IgD-negative memory B cell (primary cell): Measurements from ENCODE around the gene SMIM5. TPM values are rescaled to one million over a fixed set of nuclear protein-coding genes. Genes with fewer than 3 reads are reported as not detected.

Experiments used
- H3K27ac Mint-ChIP-seq, 3 donors: one replicate each; pipeline ENCODE4 v1.8.0; 2020 to 2022; ENCODE audit warnings: mild to moderate bottlenecking in 3 of 3, mixed read lengths in 3 of 3, moderate library complexity in 1 of 3
- H3K27me3 Mint-ChIP-seq: one replicate; pipeline ENCODE4 v1.8.0; 2021; ENCODE audit warnings: mixed read lengths
- H3K36me3 Mint-ChIP-seq: one replicate; pipeline ENCODE4 v1.8.0; 2020; ENCODE audit warnings: mild to moderate bottlenecking, mixed read lengths
- H3K4me1 Mint-ChIP-seq, 3 donors: one replicate each; pipeline ENCODE4 v1.8.0; 2020 to 2022; ENCODE audit warnings: mixed read lengths in 3 of 3, mild to moderate bottlenecking in 1 of 3
- H3K4me3 Mint-ChIP-seq, 4 donors: one replicate each; pipeline ENCODE4 v1.8.0; 2020 to 2022; ENCODE audit warnings: mild to moderate bottlenecking in 4 of 4, mixed read lengths in 4 of 4, moderate library complexity in 3 of 4
- H3K9me3 Mint-ChIP-seq, 3 donors: one replicate each; pipeline ENCODE4 v1.8.0; 2020 to 2021; ENCODE audit warnings: mixed read lengths in 3 of 3, mild to moderate bottlenecking in 1 of 3
- polyA plus RNA-seq: library from polyadenylated mRNA; unstranded; fragments of 300-500 nt; fragmentation: Illumina TruSeq; gene quantifications from one replicate; pipeline ENCODE4 v1.2.3, GENCODE V29; 2021

The SMIM5 gene
- polyA plus RNA-seq, 1 donor from 2014 or later: 0.36 TPM

DNA sequence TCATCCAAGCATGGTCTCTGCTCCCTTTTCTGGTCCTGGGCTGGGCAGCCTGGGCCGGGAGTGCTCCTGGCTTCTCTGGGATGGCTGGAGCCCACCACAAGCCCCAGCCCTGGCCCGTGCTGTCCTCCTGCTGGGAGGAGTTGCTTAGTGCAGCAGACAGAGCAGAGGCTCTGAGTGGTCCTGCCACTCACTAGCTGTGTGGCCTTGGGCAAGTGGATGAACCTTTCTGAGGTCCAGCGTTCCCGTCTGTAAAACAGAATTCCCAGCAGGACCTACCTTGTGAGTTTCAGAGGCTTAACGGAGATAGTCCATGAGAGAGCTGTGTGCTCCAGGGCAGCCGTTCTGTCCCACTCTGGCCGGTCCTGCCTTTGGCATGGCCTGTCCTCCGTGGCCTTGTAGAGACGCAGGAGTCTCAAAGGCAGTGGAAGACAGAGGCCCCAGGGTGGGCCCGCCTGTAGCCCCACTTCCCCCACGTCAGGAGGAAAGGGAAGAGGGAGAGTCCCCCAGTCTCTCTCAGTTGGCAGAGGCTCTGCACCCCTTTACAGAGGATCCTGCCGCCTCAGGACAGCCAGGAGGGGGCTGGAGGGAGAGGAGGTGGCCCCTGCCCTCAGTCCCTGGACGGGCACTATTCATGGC lies 37.8 kb upstream of the SMIM5 start:
- no peak overlapping the region for H3K27ac Mint-ChIP-seq
- no peak overlapping the region for H3K4me3 Mint-ChIP-seq
- no peaks in the 10 kb centered on the region for H3K36me3 Mint-ChIP-seq

DNA sequence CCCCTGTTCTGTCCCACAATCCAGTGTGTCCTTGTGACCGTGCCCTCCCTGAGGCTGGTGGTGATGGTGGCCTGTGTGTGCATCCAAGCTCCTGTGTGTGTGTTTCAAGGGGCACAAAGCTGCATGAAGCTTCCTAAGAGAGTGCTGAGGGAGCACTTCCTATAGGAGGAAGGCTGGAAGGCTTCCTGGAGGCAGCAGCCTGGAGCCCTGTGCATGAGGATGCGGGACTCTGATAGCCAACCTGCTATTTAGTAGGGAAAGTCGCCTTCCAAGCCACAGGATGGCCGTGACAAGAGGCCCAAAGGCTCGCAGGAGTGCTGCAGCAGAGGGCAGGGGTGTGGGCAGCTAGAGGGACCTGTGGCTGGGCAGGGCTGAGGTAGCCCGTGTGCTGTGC lies 37.3 kb upstream of the SMIM5 start:
- no peak overlapping the region for H3K4me3 Mint-ChIP-seq
- H3K4me1 Mint-ChIP-seq: peaks cover 0 to 4% (median 3%) of the 10 kb centered on the region in 3 donors
- H3K36me3 Mint-ChIP-seq: no peaks in the 10 kb centered on the region
- no peak overlapping the region for H3K27ac Mint-ChIP-seq
- H3K9me3 Mint-ChIP-seq: no peaks in the 10 kb centered on the region
- H3K27me3 Mint-ChIP-seq: no peaks in the 10 kb centered on the region

More for the DNA sequence above, 37.8 kb upstream of the SMIM5 start:
- Mint-ChIP-seq H3K4me1 (peaks cover 1 to 6% (median 6%) of the 10 kb centered on the region in 3 donors), H3K27me3 (no peaks in the 10 kb centered on the region), H3K9me3 (no peaks in the 10 kb centered on the region)

DNA sequence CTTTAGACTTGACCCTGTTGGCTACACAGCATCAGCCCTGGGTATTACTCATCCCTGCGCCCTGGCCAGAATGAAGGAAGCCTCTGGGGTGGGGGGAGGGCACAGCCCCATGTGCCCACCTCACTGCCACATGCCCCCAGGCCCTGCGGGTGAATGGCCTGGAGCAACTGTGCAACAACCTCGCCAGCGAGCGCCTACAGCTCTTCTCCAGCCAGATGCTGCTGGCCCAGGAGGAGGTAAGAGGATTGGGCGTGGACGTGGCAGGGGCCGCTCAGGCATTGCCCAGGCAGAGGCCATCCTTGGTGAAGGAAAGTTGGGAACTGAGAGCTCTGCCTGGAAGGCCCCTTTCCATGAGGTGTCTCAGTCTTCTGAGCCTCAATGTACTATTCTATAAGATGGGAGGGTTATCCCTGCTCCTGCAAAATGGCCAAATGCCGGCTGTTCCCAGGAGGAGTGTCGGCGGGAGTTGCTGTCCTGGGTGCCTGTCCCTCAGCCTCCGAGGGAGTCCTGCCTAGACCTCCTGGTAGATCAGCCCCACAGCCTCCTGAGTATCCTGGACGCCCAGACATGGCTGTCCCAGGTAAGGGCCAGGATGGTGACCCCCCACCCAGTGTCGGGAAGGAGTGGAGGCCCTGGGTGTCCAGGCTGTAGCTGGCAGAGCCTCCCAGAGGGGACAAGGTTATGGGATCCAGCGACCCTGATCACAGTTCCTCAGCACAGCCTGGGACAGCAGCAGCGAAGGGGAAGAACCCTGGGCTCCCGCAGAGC lies 36.7 kb upstream of the SMIM5 start:
- no peaks in the 10 kb centered on the region for H3K27me3 Mint-ChIP-seq
- H3K4me3 Mint-ChIP-seq: no peak overlapping the region
- H3K4me1 Mint-ChIP-seq: peaks cover 0 to 3% (median 2%) of the 10 kb centered on the region in 3 donors
- no peaks in the 10 kb centered on the region for H3K9me3 Mint-ChIP-seq
- H3K36me3 Mint-ChIP-seq: no peaks in the 10 kb centered on the region
- no peak overlapping the region for H3K27ac Mint-ChIP-seq

DNA sequence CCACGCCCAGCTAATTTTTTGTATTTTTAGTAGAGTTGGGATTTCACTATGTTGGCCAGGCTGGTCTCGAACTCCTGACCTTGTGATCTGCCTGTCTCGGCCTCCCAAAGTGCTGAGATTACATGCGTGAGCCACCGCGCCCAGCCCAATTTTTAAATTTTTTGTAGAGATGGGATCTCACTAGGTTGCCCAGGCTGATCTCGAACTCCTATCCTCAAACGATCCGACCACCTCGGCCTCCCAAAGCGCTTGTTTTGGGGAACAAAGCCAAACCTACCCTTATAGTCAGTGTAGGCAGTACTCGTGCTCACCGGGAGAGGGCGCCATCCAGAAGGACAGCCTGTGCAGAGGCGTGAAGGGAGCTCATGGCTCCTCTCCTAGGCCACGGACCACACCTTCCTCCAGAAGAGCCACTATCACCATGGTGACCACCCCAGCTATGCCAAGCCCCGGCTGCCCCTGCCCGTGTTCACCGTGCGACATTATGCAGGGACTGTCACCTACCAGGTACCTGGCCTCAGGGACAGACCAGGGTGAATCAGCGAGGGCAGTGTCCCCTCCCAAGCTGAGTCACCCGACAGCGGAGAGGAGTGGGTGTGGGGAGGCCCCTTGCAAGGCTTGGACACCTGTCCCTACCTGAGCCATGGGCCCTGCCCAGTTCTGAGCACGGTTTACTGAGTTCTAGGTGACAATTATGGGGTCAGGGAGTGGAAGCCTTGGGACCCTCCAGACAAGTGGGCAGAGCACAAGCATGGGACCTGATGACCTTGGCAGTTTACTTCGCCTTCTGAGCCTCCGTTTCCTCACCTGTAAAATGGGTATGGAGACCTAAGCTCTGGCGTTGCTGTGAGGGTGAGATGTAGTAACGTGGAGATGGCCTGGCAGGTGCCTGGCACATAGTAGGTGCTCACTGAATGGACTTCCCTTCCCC lies 31.9 kb upstream of the SMIM5 start:
- H3K4me1 Mint-ChIP-seq: peaks cover 0 to 3% (median 2%) of the 10 kb centered on the region in 3 donors
- no peaks in the 10 kb centered on the region for H3K9me3 Mint-ChIP-seq
- H3K36me3 Mint-ChIP-seq: no peaks in the 10 kb centered on the region
- H3K4me3 Mint-ChIP-seq: peak overlapping the region in 1 of 4 donors; percentile 51
- H3K27me3 Mint-ChIP-seq: no peaks in the 10 kb centered on the region
- peak overlapping the region in 1 of 3 donors; percentile 28 for H3K27ac Mint-ChIP-seq

DNA sequence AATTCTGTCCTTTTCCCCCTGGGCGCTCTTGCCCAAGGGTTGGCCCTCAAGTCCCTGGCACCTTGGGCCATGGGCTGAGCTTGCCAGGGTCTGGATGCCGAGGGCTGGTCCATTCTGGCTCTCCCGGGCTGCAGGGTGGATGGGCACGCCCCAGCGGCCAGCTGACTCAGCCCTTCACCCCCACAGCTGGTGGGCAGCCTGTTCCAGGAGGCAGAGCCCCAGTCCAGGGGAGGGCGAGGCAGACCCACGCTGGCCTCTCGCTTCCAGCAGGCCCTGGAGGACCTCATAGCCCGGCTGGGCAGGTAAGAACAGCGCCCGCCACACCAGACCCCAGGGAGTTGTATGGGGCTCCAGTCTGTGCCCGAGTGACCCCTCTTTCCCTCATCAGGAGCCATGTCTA lies 30.6 kb upstream of the SMIM5 start:
- Mint-ChIP-seq H3K36me3 (no peaks in the 10 kb centered on the region), H3K27me3 (no peaks in the 10 kb centered on the region), H3K9me3 (no peaks in the 10 kb centered on the region), H3K27ac (no peak overlapping the region), H3K4me3 (no peak overlapping the region), H3K4me1 (peaks cover 0 to 3% (median 2%) of the 10 kb centered on the region in 3 donors)

DNA sequence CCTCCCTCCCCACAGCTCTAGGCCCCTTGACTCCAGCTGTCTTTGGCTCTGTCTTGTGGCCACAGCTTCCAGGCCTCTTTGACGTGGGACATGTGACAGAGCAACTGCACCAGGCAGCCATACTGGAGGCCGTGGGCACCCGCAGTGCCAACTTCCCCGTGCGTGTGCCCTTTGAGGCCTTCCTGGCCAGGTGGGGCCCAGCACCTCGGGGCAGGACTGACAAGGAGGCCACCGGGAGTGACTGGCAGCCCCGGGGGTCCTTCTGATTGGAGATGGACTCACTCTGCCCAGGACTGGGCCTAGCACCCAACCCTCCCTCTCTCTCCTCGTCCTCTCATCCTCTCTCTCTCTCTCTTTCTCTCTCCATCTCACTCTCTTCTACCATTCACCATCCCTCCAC lies 30.1 kb upstream of the SMIM5 start:
- H3K27ac Mint-ChIP-seq: no peak overlapping the region
- H3K27me3 Mint-ChIP-seq: no peaks in the 10 kb centered on the region
- no peaks in the 10 kb centered on the region for H3K36me3 Mint-ChIP-seq
- no peak overlapping the region for H3K4me3 Mint-ChIP-seq
- peaks cover 0 to 3% (median 2%) of the 10 kb centered on the region in 3 donors for H3K4me1 Mint-ChIP-seq
- no peaks in the 10 kb centered on the region for H3K9me3 Mint-ChIP-seq

DNA sequence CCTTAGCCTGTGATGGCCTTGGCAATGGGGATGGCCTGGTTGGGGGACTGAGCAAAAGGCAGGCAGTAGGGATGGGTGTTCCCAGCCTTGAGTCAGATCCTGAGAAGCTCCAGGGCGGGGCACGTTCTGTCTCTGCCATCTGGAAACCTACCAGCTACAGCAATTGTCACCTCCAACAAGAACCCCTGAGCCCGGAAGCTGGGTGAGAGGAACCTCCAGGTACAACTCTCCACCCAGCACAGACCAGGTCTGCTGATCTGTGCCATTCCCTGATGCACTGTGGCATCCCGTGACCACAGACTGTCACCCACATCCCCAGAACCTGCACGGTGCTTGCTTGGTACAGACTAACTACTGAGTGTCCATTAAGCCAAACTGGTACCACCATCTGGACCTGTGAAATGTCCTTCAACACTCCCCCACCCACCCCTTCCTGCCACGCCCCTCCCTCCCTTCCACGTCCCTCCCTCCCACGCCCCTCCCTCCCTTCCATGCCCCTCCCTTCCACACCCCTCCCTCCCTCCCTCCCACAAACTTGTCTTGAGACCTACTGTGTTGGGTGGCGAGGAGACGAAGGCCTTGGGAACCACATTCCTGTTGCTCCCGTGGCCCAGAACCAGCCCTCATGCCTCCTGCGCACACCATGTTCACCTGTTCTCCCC lies 29.1 kb upstream of the SMIM5 start:
- H3K9me3 Mint-ChIP-seq: no peaks in the 10 kb centered on the region
- peaks cover 0 to 2% (median 2%) of the 10 kb centered on the region in 3 donors for H3K4me1 Mint-ChIP-seq
- H3K36me3 Mint-ChIP-seq: no peaks in the 10 kb centered on the region
- no peak overlapping the region for H3K27ac Mint-ChIP-seq
- no peak overlapping the region for H3K4me3 Mint-ChIP-seq
- no peaks in the 10 kb centered on the region for H3K27me3 Mint-ChIP-seq

DNA sequence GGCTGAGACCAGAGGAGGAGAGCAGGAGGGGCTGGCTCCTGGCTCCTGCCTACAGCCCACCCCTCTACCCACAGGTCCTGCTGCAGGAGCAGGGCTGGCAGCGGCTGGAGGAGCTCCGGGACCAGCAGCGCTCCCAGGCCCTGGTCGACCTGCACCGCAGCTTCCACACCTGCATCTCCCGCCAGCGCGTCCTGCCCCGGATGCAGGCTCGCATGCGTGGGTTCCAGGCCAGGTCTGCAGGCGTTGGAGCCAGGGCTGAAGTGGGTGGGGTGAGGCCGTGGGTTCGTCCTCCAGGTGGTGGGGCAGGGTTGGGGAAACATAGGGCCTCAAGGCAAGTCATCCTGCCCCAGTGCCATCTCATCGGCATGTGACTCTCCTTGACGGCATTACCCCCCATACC lies 27.4 kb upstream of the SMIM5 start:
- Mint-ChIP-seq H3K27me3 (no peaks in the 10 kb centered on the region), H3K9me3 (no peaks in the 10 kb centered on the region), H3K36me3 (no peaks in the 10 kb centered on the region), H3K4me1 (peaks cover 0 to 2% (median 2%) of the 10 kb centered on the region in 3 donors), H3K4me3 (no peak overlapping the region), H3K27ac (no peak overlapping the region)

DNA sequence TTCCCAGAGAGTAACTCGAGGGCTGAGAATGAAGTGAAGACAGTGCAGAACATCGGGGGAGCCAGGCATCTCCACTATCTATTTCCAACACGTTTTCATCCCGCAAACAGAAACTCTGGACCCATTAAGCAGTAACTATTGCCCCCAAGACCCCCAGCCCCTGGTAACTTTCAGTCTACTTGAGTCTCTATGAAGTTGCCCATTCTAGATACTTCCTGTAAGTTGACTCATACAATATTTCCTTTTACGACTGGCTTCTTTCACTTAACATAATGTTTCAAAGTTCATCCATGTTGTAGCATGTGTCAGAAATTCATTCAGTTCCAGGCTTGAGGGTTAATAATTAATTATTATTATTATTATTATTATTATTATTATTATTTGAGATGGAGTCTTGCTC lies 26.1 kb upstream of the SMIM5 start:
- no peaks in the 10 kb centered on the region for H3K36me3 Mint-ChIP-seq
- H3K27ac Mint-ChIP-seq: peak overlapping the region in 1 of 3 donors; percentile 39
- no peaks in the 10 kb centered on the region for H3K9me3 Mint-ChIP-seq
- H3K4me1 Mint-ChIP-seq: no peaks in the 10 kb centered on the region
- H3K4me3 Mint-ChIP-seq: no peak overlapping the region
- no peaks in the 10 kb centered on the region for H3K27me3 Mint-ChIP-seq

DNA sequence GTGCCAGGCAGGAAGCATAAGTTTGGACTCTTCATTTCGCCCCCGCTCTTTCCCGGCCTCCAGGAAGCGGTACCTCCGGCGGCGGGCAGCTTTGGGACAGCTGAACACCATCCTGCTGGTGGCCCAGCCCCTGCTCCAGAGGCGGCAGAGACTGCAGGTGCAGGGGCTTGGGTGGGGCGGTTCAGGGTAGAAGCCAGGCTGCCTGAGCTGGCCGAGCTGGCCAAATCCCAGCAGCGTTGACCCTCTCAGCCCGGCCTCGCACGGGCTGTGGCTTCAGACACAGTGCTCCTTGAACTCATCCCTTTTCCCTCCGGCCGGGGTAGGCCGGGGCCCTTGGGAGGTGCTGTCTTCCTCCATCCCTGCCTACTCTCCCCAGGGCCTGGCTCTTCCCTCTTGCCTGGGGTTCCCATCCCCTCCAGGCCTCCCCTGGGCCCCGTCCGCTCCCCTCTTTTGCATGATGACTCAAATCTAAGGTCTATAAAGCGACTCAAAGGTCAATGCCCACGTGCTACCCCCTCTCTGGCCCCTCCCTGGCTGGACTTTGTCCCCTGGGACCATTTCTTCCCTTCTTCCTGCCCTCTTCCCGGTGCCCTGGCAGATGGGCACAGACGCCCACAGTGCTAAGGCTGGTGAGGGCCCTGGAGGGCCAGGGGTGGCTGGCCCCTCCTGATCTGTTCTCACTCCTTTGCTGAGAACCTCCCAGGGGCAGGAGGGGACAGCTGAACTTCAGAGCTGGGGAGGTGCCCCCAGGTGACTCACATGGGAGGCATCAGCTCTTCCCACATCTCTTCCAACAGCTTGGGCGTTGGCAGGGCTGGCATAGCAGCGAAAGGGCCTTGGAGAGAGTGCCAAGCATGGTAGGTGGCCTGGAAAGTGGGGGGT lies 22.9 kb upstream of the SMIM5 start:
- Mint-ChIP-seq H3K9me3 (no peaks in the 10 kb centered on the region), H3K4me1 (no peaks in the 10 kb centered on the region), H3K27me3 (no peaks in the 10 kb centered on the region), H3K36me3 (no peaks in the 10 kb centered on the region), H3K27ac (peak overlapping the region in 1 of 3 donors; percentile 57), H3K4me3 (no peak overlapping the region)

DNA sequence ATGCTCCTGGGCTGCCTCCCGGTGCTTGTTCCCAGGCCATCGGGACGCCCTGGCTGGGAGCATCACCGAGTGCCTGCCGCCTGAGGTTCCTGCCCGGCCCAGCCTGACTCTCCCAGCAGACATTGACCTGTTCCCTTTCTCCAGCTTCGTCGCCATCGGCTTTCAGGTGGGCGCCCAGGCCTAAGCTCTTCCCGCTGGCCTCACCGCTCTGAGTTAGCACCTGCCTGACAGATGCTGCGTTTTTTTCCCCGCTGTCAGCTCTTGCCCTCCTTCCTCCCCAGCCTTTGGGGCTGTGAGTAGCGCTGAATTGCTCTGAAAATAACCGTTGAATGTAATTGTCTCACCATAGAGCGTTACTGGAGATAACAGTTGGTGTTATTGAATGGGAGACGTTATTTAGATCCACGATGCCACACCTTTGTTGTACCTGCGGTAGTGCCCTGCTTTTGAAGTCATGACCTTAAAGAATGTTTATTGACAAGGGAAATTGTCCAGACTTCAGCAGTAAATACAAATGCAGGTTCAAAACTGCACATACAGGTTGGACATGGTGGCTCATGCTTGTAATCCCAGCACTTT lies 21.3 kb upstream of the SMIM5 start:
- Mint-ChIP-seq H3K27ac (no peak overlapping the region), H3K4me1 (no peaks in the 10 kb centered on the region), H3K9me3 (no peaks in the 10 kb centered on the region), H3K4me3 (peak overlapping the region in 1 of 4 donors; percentile 28), H3K27me3 (no peaks in the 10 kb centered on the region), H3K36me3 (no peaks in the 10 kb centered on the region)

DNA sequence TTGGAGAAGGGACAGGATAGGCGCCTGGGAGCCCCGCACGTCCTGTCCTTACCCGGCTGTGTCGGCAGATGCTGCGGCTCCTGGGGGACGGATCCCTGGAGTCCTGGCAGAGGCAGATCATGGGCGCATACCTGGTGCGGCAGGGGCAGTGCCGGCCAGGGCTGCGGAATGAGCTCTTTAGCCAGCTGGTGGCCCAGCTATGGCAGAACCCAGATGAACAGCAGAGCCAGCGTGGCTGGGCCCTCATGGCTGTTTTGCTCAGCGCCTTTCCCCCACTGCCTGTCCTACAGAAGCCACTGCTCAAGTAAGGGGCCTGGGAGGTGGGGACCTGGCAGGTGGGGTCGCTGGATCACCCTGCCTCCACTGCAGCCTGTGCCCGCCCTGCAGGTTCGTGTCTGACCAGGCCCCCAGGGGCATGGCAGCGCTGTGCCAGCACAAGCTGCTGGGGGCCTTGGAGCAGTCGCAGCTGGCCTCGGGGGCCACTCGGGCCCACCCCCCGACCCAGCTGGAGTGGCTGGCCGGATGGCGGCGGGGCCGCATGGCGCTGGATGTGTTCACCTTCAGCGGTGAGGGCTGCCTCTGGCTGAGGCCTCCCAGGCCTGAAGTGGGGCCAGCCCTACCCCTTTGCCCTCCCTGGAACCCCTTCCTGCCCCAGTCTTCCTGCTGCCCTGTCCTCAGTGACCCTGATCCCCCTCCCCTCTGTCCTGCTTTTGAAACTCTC lies 20.2 kb upstream of the SMIM5 start:
- H3K27ac Mint-ChIP-seq: no peak overlapping the region
- H3K9me3 Mint-ChIP-seq: no peaks in the 10 kb centered on the region
- no peaks in the 10 kb centered on the region for H3K36me3 Mint-ChIP-seq
- no peaks in the 10 kb centered on the region for H3K27me3 Mint-ChIP-seq
- no peak overlapping the region for H3K4me3 Mint-ChIP-seq
- H3K4me1 Mint-ChIP-seq: no peaks in the 10 kb centered on the region

DNA sequence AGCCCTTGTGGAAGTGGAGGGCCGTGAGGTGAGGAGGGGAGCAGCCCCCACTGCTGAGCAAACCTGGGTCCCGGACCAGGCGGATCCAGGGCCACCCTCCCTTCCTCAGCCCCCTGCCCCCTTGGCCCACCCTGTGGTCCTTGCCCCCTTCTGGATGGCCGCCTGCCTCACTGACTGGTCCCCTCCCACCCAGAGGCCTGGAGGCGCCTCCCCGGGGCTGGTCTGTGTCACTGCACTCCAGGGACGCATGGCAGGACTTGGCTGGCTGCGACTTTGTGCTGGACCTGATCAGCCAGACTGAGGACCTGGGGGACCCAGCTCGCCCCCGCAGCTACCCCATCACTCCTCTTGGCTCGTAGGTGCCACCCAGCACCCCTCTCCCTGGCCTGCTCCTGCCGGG lies 19.2 kb upstream of the SMIM5 start:
- Mint-ChIP-seq H3K4me3 (no peak overlapping the region), H3K27ac (no peak overlapping the region), H3K27me3 (no peaks in the 10 kb centered on the region), H3K36me3 (no peaks in the 10 kb centered on the region), H3K4me1 (no peaks in the 10 kb centered on the region), H3K9me3 (no peaks in the 10 kb centered on the region)
